PC-9 (cell line): Measurements from ENCODE around the gene FERMT3.

Experiments used
- CTCF ChIP-seq: fragments of 200-600 bp; sonication (generic); conservative IDR thresholded peaks from 2 replicates; pipeline ENCODE4 v1.6.1; 2017; ENCODE audit warnings: mixed run types, antibody characterized with exemption, mild to moderate bottlenecking, moderate library complexity
- EZH2 ChIP-seq: fragments of 200-600 bp; sonication (generic); IDR thresholded peaks from 2 replicates; pipeline ENCODE4 v1.8.0; 2017; ENCODE audit warnings: antibody characterized with exemption, low read depth

- TF ChIP-seq CTCF (no peak), EZH2 (no peak)
Measured at GRCh38 chr11:64178203-64178602, 28.3 kb upstream of the FERMT3 start.
